ENCODE results near the gene CCNK. TPM values are rescaled to one million over a fixed set of nuclear protein-coding genes. Genes with fewer than 3 reads are reported as not detected.

Gene CCNK
- total RNA-seq, 2 donors from 2014 or later: 15.5 to 43.1 TPM

- Histone ChIP-seq H3K27me3 (replicated peaks; ENCODE audit: insufficient read depth) (no peaks in the 10 kb centered on the region), H3K4me3 (no peak overlapping the region), H3K9me3 (no peaks in the 10 kb centered on the region), H3K4me1 (replicated peaks) (no peaks in the 10 kb centered on the region), H3K27ac (no peak overlapping the region), H3K36me3 (no peaks in the 10 kb centered on the region)
- TF ChIP-seq POLR2AphosphoS5 (IDR thresholded peaks at IDR 0.05): no peak
- no peak for TF ChIP-seq POLR2A (IDR thresholded peaks at IDR 0.05)
- TF ChIP-seq, protein P1, sequence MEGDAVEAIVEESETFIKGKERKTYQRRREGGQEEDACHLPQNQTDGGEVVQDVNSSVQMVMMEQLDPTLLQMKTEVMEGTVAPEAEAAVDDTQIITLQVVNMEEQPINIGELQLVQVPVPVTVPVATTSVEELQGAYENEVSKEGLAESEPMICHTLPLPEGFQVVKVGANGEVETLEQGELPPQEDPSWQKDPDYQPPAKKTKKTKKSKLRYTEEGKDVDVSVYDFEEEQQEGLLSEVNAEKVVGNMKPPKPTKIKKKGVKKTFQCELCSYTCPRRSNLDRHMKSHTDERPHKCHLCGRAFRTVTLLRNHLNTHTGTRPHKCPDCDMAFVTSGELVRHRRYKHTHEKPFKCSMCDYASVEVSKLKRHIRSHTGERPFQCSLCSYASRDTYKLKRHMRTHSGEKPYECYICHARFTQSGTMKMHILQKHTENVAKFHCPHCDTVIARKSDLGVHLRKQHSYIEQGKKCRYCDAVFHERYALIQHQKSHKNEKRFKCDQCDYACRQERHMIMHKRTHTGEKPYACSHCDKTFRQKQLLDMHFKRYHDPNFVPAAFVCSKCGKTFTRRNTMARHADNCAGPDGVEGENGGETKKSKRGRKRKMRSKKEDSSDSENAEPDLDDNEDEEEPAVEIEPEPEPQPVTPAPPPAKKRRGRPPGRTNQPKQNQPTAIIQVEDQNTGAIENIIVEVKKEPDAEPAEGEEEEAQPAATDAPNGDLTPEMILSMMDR (IDR thresholded peaks at IDR 0.05): no peak
- DNase-seq (ENCODE audit: low spot score): no peak
- WGBS: 72% methylated on average over 4 of the region's 4 CpGs
- intact Hi-C loops (cut with DNase I): no loop called here
Observed at GRCh38 chr14:99452968-99453367, 28.2 kb upstream of the CCNK start.

GRCh38 chr14:99454246-99454645, 27.0 kb upstream of the CCNK start:
- TF ChIP-seq POLR2AphosphoS5 (IDR thresholded peaks at IDR 0.05) (no peak), POLR2A (IDR thresholded peaks at IDR 0.05) (no peak)
- TF ChIP-seq, protein P1 (IDR thresholded peaks at IDR 0.05): no peak
- no peak for DNase-seq (ENCODE audit: low spot score)
- Histone ChIP-seq H3K36me3 (no peaks in the 10 kb centered on the region), H3K4me1 (replicated peaks) (no peaks in the 10 kb centered on the region), H3K27ac (no peak overlapping the region), H3K4me3 (no peak overlapping the region), H3K27me3 (replicated peaks; ENCODE audit: insufficient read depth) (no peaks in the 10 kb centered on the region), H3K9me3 (no peaks in the 10 kb centered on the region)
- intact Hi-C loops (cut with DNase I): no loop called here
- WGBS: 69% methylated on average over 3 of the region's 3 CpGs

DNA sequence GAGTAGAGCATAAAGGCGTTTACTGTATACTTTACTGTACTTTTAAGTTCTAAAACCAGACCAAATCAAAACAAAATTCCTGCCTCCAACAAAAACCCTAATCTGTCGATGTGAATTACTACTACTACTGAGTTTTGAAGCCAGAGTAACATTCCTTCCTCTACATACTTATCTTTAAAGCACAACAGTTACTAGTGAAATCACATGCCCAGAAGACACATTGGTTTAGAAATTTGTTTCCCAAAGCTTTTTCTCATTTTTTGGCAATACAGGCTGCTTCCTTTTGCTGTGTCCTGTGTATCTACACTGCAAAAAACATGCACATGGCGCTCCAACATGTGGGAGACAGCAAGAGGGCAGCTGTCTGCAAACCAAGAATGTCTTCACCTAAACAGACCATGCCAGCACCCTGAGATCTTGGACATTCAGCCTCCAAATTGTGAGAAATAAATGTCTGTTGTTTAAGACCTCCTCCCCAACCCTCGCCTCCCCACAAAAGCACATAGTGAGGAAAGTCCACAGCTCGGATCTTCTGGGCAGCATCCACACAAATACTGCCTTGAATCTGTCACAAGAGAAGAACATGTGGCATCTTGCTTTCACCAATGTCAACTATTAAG, 21.6 kb upstream of the CCNK start:
- TF ChIP-seq POLR2AphosphoS5 (IDR thresholded peaks at IDR 0.05) (no peak), POLR2A (IDR thresholded peaks at IDR 0.05) (no peak)
- TF ChIP-seq, protein P1 (IDR thresholded peaks at IDR 0.05): no peak
- 82% methylated on average over 5 of the region's 5 CpGs for WGBS
- intact Hi-C loops (cut with DNase I): no loop called here
- Histone ChIP-seq H3K4me1 (replicated peaks) (no peaks in the 10 kb centered on the region), H3K9me3 (no peaks in the 10 kb centered on the region), H3K36me3 (no peaks in the 10 kb centered on the region), H3K27me3 (replicated peaks; ENCODE audit: insufficient read depth) (no peaks in the 10 kb centered on the region), H3K27ac (no peak overlapping the region), H3K4me3 (no peak overlapping the region)
- no peak for DNase-seq (ENCODE audit: low spot score)

DNA sequence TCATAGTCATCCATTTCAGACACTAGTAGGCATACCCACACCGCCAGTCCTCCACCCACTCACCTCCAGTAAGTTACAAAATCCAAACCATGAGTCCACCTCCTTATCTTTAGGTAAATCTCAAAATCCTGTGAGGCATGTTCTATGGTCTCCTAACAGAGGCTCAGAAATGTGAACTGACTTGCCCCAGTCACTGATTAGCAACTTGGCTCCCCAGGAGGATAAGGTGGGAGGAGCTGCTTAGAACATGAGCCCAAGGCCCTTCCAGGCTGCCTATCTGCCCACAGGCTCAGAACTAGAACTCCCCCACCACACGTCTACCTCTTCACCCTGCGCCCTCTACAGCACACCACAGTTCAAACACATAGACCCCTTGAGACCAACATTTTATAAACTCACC, 20.4 kb upstream of the CCNK start:
- TF ChIP-seq POLR2A (IDR thresholded peaks at IDR 0.05) (no peak), POLR2AphosphoS5 (IDR thresholded peaks at IDR 0.05) (no peak)
- TF ChIP-seq, protein P1 (IDR thresholded peaks at IDR 0.05): no peak
- Histone ChIP-seq H3K9me3 (no peaks in the 10 kb centered on the region), H3K4me3 (no peak overlapping the region), H3K27ac (no peak overlapping the region), H3K27me3 (replicated peaks; ENCODE audit: insufficient read depth) (no peaks in the 10 kb centered on the region), H3K4me1 (replicated peaks) (no peaks in the 10 kb centered on the region), H3K36me3 (no peaks in the 10 kb centered on the region)
- WGBS: 88% methylated on average over 3 of the region's 3 CpGs
- intact Hi-C loops (cut with DNase I): no loop called here
- DNase-seq (ENCODE audit: low spot score): no peak

GRCh38 chr14:99461411-99462085, 19.7 kb upstream of the CCNK start:
- no peak for DNase-seq (ENCODE audit: low spot score)
- Histone ChIP-seq H3K4me3 (no peak overlapping the region), H3K36me3 (no peaks in the 10 kb centered on the region), H3K27ac (no peak overlapping the region), H3K4me1 (replicated peaks) (no peaks in the 10 kb centered on the region), H3K9me3 (no peaks in the 10 kb centered on the region), H3K27me3 (replicated peaks; ENCODE audit: insufficient read depth) (no peaks in the 10 kb centered on the region)
- intact Hi-C loops (cut with DNase I): no loop called here
- TF ChIP-seq POLR2AphosphoS5 (IDR thresholded peaks at IDR 0.05): no peak
- TF ChIP-seq, protein P1 (IDR thresholded peaks at IDR 0.05): no peak
- no peak for TF ChIP-seq POLR2A (IDR thresholded peaks at IDR 0.05)
- 88% methylated on average over 5 of the region's 5 CpGs for WGBS
